Chondrocyte (in vitro differentiated cells): ENCODE data around the gene NFATC2IP. TPM values are rescaled to one million over a fixed set of nuclear protein-coding genes. Genes with fewer than 3 reads are reported as not detected.

Experiments
- DNase-seq: peaks from one replicate; pipeline ENCODE4 v3.0.0; 2021; ENCODE audit warnings: mixed read lengths, low spot score
- H3K27ac Mint-ChIP-seq: one replicate; pipeline ENCODE4 v1.8.0; 2021; ENCODE audit warnings: mild to moderate bottlenecking, moderate library complexity, mixed read lengths; ENCODE audit not compliant: unreplicated experiment
- H3K27me3 Mint-ChIP-seq: 2 replicates; pipeline ENCODE4 v1.8.0; 2021; ENCODE audit warnings: low read depth, mixed read lengths
- H3K36me3 Mint-ChIP-seq: 2 replicates; pipeline ENCODE4 v1.8.0; 2021; ENCODE audit warnings: low read depth, mixed read lengths
- H3K4me1 Mint-ChIP-seq: 2 replicates; pipeline ENCODE4 v1.8.0; 2021; ENCODE audit warnings: low read depth, mild to moderate bottlenecking, mixed read lengths
- H3K4me3 Mint-ChIP-seq: one replicate; pipeline ENCODE4 v1.8.0; 2021; ENCODE audit warnings: mild to moderate bottlenecking, moderate library complexity, mixed read lengths; ENCODE audit not compliant: unreplicated experiment
- H3K9me3 Mint-ChIP-seq: 2 replicates; pipeline ENCODE4 v1.8.0; 2021; ENCODE audit warnings: low read depth, mixed read lengths
- total RNA-seq: library from RNA; stranded (reverse); gene quantifications from 3 replicates; pipeline ENCODE4 v1.2.1, GENCODE V29; 2021
- TF ChIP-seq, protein P1 (sequence below): fragments of 200-600 bp; sonication (generic); IDR thresholded peaks from 2 replicates; pipeline ENCODE4 v1.5.0; 2021; ENCODE audit warnings: antibody characterized with exemption, mild to moderate bottlenecking, moderate library complexity

NFATC2IP gene
- total RNA-seq, 1 donor from 2014 or later: 24.3 TPM

DNA sequence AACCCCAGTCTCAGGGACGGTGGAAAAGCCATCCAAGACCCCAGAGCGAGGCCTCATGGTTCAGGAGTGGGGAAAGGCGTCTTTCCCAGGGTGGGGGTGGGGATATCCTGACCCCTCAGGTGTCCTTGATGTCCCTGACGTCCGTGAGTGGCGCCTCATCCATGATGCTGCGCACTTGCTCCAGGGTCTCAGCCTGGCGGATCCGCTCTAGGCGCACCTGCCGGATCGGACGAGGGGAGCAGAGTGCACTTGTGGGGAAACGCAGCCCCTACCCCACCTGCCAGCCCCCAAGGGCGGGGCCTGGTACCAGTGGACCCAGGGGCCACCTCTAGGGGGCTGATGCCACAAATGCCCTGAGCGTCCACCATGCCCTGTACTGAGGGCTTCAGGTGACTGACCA, 45.9 kb upstream of the NFATC2IP start:
- Mint-ChIP-seq H3K27ac (no peak overlapping the region), H3K27me3 (no peaks in the 10 kb centered on the region), H3K4me3 (no peak overlapping the region), H3K4me1 (no peaks in the 10 kb centered on the region), H3K9me3 (no peaks in the 10 kb centered on the region), H3K36me3 (peaks cover 2% of the 10 kb centered on the region)
- no peak for DNase-seq
- TF ChIP-seq, protein P1, sequence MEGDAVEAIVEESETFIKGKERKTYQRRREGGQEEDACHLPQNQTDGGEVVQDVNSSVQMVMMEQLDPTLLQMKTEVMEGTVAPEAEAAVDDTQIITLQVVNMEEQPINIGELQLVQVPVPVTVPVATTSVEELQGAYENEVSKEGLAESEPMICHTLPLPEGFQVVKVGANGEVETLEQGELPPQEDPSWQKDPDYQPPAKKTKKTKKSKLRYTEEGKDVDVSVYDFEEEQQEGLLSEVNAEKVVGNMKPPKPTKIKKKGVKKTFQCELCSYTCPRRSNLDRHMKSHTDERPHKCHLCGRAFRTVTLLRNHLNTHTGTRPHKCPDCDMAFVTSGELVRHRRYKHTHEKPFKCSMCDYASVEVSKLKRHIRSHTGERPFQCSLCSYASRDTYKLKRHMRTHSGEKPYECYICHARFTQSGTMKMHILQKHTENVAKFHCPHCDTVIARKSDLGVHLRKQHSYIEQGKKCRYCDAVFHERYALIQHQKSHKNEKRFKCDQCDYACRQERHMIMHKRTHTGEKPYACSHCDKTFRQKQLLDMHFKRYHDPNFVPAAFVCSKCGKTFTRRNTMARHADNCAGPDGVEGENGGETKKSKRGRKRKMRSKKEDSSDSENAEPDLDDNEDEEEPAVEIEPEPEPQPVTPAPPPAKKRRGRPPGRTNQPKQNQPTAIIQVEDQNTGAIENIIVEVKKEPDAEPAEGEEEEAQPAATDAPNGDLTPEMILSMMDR: no peak

DNA sequence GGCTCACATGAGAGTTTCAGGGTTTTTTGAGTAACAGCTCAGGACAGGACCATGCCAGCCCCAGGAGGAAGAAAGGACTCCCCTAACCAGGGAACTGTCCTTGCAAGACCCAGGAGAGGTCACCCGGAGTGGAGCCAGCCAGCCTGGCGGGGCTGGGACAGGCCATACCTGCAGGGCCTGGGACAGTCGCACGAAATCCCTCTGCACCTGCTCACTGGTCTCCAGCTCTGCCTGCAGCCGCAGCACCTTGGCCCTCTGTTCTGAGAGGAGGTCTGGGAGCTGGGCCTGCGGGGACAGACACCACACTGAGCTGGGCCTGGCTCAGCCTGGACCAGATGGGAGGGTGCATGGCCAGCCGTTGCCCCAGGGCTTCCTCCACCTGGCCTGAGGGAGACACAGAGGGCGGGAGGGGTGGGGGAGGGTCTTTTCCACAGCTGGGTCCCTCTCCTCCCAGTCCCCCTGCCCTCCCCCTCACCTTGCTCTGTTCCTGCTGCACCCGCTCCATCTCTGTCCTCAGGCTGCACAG, 45.4 kb upstream of the NFATC2IP start:
- no peak for DNase-seq
- Mint-ChIP-seq H3K4me3 (no peak overlapping the region), H3K4me1 (no peaks in the 10 kb centered on the region), H3K27ac (no peak overlapping the region), H3K36me3 (peaks cover 2% of the 10 kb centered on the region), H3K27me3 (no peaks in the 10 kb centered on the region), H3K9me3 (no peaks in the 10 kb centered on the region)
- TF ChIP-seq, protein P1: no peak

DNA sequence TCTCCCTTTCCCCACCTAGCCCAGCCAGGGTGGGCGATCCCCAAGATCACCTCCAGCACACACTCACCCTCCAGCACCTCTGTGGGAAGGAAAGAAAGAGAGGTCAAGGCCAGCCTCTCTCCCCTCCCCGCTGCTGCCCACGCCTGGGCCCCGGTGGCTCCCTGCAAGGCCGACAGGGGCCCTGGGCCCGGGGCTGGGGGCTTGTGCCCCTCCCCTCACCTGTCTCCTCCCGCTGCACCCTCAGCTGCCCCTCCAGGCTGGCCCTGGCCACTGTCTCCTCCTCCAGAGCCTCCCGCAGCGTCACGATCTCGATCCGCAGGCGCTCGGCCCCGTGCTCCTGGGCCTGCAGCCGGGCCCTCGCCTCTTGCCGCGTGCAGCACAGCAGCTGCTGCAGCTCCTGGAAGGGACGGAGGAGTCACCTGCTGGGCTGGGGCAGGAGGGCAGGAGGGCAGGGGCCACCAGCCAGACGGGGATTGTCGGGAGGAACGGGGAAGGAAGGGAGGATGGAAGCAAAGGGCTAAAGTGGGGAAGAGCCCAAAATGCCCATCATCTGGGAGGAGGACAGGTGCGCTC, 44.9 kb upstream of the NFATC2IP start:
- TF ChIP-seq, protein P1: no peak
- Mint-ChIP-seq H3K27me3 (no peaks in the 10 kb centered on the region), H3K36me3 (peaks cover 2% of the 10 kb centered on the region), H3K4me3 (no peak overlapping the region), H3K9me3 (no peaks in the 10 kb centered on the region), H3K27ac (no peak overlapping the region), H3K4me1 (no peaks in the 10 kb centered on the region)
- DNase-seq: no peak

DNA sequence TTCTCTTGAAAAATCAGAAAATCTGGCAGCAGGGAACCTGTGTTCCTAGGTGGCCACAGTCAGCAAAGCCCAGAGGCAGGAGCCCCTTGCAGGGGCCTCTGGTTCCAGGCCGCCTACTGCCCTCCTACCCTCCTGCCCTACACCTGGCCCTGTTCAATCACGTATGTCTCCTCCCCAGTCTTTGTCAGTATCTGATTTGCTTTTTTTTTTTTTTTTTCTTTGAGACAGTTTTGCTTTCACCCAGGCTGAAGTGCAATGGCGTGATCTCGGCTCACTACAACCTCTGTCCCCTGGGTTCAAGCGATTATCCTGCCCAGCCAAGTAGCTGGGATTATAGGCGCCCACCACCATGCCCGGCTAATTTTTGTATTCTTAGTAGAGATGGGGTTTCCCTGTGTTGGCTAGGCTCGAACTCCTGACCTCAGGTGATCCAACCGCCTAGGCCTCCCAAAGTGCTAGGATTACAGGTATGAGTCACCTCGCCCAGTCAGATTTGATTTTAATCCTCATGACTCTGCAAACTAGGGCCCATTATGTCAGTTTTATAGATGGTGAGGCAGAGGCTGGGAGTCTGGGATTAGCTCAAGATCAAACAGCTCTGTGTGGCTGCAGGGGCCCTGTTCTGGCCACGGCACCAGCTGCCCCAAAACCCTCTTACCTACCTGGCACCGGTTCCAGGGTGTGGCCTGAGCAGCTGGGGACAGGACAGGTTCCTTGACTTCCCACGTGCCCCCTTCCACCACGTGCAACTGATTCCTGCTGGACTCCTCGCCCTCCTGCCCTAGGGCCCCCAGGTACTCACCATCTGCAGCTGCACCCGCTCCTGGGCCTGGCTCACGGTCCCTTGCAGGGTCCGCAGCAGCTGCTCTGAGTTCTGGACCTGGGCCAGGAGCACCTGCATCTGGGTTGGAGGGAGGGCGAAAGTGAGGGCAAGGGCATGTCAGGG, 40.4 kb upstream of the NFATC2IP start:
- no peak for DNase-seq
- H3K4me1 Mint-ChIP-seq: no peaks in the 10 kb centered on the region
- H3K4me3 Mint-ChIP-seq: no peak overlapping the region
- H3K27ac Mint-ChIP-seq: no peak overlapping the region
- H3K36me3 Mint-ChIP-seq: peaks cover 15% of the 10 kb centered on the region
- H3K9me3 Mint-ChIP-seq: no peaks in the 10 kb centered on the region
- H3K27me3 Mint-ChIP-seq: no peaks in the 10 kb centered on the region
- TF ChIP-seq, protein P1: no peak

DNA sequence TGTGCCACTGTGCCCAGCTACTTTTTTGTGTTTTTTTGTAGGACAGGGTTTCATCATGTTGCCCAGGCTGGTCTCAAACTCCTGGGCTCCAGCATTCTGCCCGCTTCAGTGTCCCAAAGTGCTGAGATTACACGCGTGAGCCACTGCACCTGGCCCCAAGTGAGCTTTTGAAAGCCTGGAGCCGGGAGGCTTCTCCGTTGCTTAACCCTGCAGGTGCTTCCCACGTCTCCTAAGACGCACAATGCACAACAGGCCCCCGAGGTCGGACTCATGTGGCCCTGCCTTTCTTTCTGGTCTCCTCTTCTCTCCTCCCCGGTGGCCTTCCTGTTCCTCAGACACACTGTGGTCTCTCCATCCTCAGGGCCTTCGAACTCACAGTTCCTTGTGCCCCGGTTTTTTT, 38.2 kb upstream of the NFATC2IP start:
- Mint-ChIP-seq H3K4me3 (no peak overlapping the region), H3K27ac (no peak overlapping the region), H3K27me3 (no peaks in the 10 kb centered on the region), H3K4me1 (no peaks in the 10 kb centered on the region), H3K36me3 (peaks cover 19% of the 10 kb centered on the region), H3K9me3 (no peaks in the 10 kb centered on the region)
- no peak for DNase-seq
- TF ChIP-seq, protein P1: no peak
